ENCODE results near the gene ECHDC3. TPM values are rescaled to one million over a fixed set of nuclear protein-coding genes. Genes with fewer than 3 reads are reported as not detected.
"Not testable (repeated sequence)": the region's sequence is repeated elsewhere in the genome, so short reads cannot be mapped to it uniquely, and the experiment has no call there.

Gene ECHDC3
- total and polyA plus RNA-seq, 5 donors from 2014 or later = 0.10 to 1.1 (median 0.47) TPM

DNA sequence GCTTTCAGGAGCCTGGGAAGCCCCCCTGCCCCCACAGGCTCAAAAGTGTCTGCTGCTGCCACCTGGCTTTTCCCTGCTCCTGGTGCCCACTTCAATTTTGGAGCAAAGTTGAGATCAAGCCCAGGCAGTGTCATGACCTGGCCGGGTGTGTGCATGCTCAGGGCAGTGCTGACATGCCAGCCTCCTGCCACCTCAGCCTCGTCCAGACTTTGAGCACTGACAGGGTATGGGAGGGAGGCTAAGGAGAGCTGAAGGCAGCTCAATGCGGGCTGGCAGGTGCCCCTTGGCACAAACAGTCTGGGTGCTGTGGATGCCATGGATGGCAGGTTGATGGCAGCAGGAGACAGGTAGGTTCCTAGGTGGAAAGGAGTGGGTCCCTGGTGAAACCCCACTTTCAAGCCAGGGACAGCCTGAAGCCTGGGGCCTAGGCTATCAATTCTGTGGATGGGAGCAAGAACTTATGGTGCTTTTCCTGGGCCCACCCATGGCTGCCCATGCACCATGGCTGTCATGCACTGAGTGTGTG lies 12.3 kb upstream of the ECHDC3 start:
- H3K27ac Mint-ChIP-seq = no peak overlapping the region
- H3K27me3 ChIP-seq (ENCODE audit: control insufficient read depth, insufficient read depth, low read length) = no peaks in the 10 kb centered on the region
- no peaks in the 10 kb centered on the region for H3K4me1 ChIP-seq (ENCODE audit: control insufficient read depth, insufficient read depth, low read length, poor library complexity, severe bottlenecking)
- DNase-seq = no peak
- no peak overlapping the region for H3K4me3 ChIP-seq (ENCODE audit: low read depth, low read length)
- no peak overlapping the region for H3K27ac ChIP-seq (ENCODE audit: insufficient read depth, low read length, poor library complexity, severe bottlenecking)
- H3K4me3 Mint-ChIP-seq = no peak overlapping the region
- ATAC-seq (ENCODE audit: low read depth in 2 of 2) = no peak
- peaks cover 18% of the 10 kb centered on the region for H3K27me3 Mint-ChIP-seq
- peaks cover 2 to 6% (median 3%) of the 10 kb centered on the region in 4 donors for H3K4me1 Mint-ChIP-seq
- no peaks in the 10 kb centered on the region for H3K36me3 Mint-ChIP-seq
- peaks cover 0 to 5% (median 0%) of the 10 kb centered on the region in 7 donors for H3K9me3 Mint-ChIP-seq
- H3K36me3 ChIP-seq (ENCODE audit: control insufficient read depth, insufficient read depth, low read length) = no peaks in the 10 kb centered on the region
- no peaks in the 10 kb centered on the region for H3K9me3 ChIP-seq (ENCODE audit: control insufficient read depth in 2 of 2, low read length in 2 of 2)

- Mint-ChIP-seq H3K9me3 (peaks cover 0 to 5% (median 0%) of the 10 kb centered on the region in 7 donors), H3K4me3 (no peak overlapping the region), H3K27ac (no peak overlapping the region), H3K4me1 (no peaks in the 10 kb centered on the region), H3K36me3 (no peaks in the 10 kb centered on the region), H3K27me3 (peaks cover 9% of the 10 kb centered on the region)
- Histone ChIP-seq H3K4me3 (ENCODE audit: low read depth, low read length) (no peak overlapping the region), H3K27ac (ENCODE audit: insufficient read depth, low read length, poor library complexity, severe bottlenecking) (no peak overlapping the region), H3K9me3 (ENCODE audit: control insufficient read depth in 2 of 2, low read length in 2 of 2) (no peaks in the 10 kb centered on the region), H3K36me3 (ENCODE audit: control insufficient read depth, insufficient read depth, low read length) (no peaks in the 10 kb centered on the region), H3K27me3 (ENCODE audit: control insufficient read depth, insufficient read depth, low read length) (no peaks in the 10 kb centered on the region), H3K4me1 (ENCODE audit: control insufficient read depth, insufficient read depth, low read length, poor library complexity, severe bottlenecking) (no peaks in the 10 kb centered on the region)
- no peak for DNase-seq
- no peak for ATAC-seq (ENCODE audit: low read depth in 2 of 2)
These were observed 11.4 kb upstream of the ECHDC3 start for GRCh38 chr10:11730779-11731178.

DNA sequence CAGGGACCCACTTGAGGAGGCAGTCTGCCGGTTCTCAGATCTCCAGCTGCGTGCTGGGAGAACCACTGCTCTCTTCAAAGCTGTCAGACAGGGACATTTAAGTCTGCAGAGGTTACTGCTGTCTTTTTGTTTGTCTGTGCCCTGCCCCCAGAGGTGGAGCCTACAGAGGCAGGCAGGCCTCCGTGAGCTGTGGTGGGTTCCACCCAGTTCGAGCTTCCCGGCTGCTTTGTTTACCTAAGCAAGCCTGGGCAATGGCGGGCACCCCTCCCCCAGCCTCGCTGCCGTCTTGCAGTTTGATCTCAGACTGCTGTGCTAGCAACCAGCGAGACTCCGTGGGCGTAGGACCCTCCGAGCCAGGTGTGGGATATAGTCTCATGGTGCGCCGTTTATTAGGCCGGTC lies 5.4 kb upstream of the ECHDC3 start:
- not testable (repeated sequence) for ATAC-seq (ENCODE audit: low read depth in 2 of 2); H3K9me3 ChIP-seq (ENCODE audit: control insufficient read depth in 2 of 2, low read length in 2 of 2); H3K27ac ChIP-seq (ENCODE audit: insufficient read depth, low read length, poor library complexity, severe bottlenecking); H3K36me3 Mint-ChIP-seq; H3K4me1 ChIP-seq (ENCODE audit: control insufficient read depth, insufficient read depth, low read length, poor library complexity, severe bottlenecking); H3K4me3 Mint-ChIP-seq; H3K4me3 ChIP-seq (ENCODE audit: low read depth, low read length); H3K36me3 ChIP-seq (ENCODE audit: control insufficient read depth, insufficient read depth, low read length); H3K27ac Mint-ChIP-seq; H3K27me3 ChIP-seq (ENCODE audit: control insufficient read depth, insufficient read depth, low read length); DNase-seq
- peaks cover 26% of the 10 kb centered on the region for H3K27me3 Mint-ChIP-seq
- H3K4me1 Mint-ChIP-seq = peaks cover 0 to 17% (median 4%) of the 10 kb centered on the region in 4 donors
- H3K9me3 Mint-ChIP-seq = peaks cover 0 to 10% (median 0%) of the 10 kb centered on the region in 7 donors

DNA sequence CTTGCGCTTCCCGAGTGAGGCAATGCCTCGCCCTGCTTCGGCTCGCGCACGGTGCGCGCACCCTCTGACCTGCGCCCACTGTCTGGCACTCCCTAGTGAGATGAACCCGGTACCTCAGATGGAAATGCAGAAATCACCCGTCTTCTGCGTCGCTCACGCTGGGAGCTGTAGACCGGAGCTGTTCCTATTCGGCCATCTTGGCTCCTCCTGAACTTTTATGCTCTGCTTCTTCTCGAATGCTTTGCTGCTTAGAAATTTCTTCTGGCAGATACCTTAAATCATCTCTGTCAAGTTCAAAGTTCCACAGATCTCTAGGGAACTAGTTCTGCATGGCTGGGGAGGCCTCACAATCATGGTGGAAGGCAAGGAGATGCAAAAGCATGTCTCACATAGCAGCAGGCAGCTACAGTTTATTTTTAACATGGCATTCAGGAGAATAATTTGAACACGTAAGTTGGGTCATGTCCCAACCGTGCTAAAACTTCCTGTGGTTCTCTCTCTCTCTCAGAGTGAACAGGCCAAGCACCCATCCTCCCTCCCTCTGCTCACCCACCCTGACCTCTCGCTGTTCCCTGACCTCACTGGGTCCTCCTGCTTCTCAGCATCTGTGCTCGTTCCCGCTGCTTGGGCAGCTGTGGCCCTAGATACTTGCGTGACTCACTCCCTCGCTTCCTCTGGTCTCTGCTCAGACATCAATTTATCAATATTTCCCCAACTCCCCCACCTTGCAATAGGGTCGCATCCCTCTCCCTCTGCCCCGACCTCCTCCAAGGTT lies 4.7 kb upstream of the ECHDC3 start:
- H3K27me3 Mint-ChIP-seq = peaks cover 28% of the 10 kb centered on the region
- H3K27me3 ChIP-seq (ENCODE audit: control insufficient read depth, insufficient read depth, low read length); H3K4me3 ChIP-seq (ENCODE audit: low read depth, low read length); ATAC-seq (ENCODE audit: low read depth in 2 of 2); H3K36me3 Mint-ChIP-seq; H3K27ac Mint-ChIP-seq; H3K9me3 ChIP-seq (ENCODE audit: control insufficient read depth in 2 of 2, low read length in 2 of 2); H3K36me3 ChIP-seq (ENCODE audit: control insufficient read depth, insufficient read depth, low read length); H3K27ac ChIP-seq (ENCODE audit: insufficient read depth, low read length, poor library complexity, severe bottlenecking); H3K4me1 ChIP-seq (ENCODE audit: control insufficient read depth, insufficient read depth, low read length, poor library complexity, severe bottlenecking); DNase-seq: not testable (repeated sequence)
- H3K4me1 Mint-ChIP-seq = peaks cover 0 to 19% (median 5%) of the 10 kb centered on the region in 4 donors
- peaks cover 0 to 10% (median 0%) of the 10 kb centered on the region in 7 donors for H3K9me3 Mint-ChIP-seq
- peak overlapping the region in 2 of 4 donors; percentile 74 to 85 for H3K4me3 Mint-ChIP-seq

DNA sequence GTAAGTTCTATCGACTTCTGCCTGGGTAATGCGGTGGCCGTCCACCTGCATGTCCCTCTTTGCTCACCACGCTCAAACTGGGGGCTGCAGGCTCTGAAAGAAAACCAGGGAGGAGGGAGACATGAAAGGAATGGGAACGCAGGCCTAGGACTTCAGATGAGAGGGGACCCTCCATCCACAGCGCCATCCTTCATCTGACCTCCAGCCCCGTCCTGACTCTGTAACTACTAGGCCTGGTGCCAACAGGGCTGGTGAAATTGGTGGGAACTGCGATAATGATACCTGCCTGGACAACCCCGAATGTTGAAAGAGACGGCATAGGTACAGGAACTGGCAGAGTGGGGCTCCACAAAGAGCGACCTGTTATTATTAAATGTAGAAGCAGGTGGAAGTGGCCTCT lies 1.3 kb upstream of the ECHDC3 start:
- Mint-ChIP-seq H3K4me3 (peak overlapping the region in 2 of 4 donors; percentile 31 to 78), H3K36me3 (peaks cover 3% of the 10 kb centered on the region)

DNA sequence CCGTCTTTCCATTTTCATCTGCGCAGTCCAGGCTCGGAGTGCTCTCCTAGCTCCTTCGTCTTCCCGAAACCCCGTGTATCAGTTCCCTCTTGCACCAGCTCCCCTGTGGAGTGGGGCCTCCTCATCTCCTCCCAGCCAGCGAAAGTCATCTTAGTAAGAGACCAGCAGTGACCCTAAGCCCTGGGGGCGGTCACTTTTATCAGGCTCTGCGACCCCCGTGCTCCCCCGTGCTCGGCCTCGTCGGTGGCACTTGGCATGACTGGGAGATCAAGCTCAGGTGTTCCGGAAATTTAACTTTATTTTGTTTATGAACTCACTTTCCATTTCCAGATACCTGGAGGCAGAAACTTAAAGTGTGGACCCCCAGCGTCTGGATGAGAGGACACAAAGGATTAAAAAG lies 574 bp upstream of the ECHDC3 start:
- Mint-ChIP-seq H3K36me3 (peaks cover 3% of the 10 kb centered on the region), H3K9me3 (peaks cover 0 to 11% (median 0%) of the 10 kb centered on the region in 7 donors), H3K27ac (no peak overlapping the region), H3K27me3 (peaks cover 46% of the 10 kb centered on the region), H3K4me1 (peaks cover 0 to 25% (median 5%) of the 10 kb centered on the region in 4 donors), H3K4me3 (peak overlapping the region in 2 of 4 donors; percentile 21 to 78)
- DNase-seq = no peak
- no peaks in the 10 kb centered on the region for H3K27me3 ChIP-seq (ENCODE audit: control insufficient read depth, insufficient read depth, low read length)
- H3K36me3 ChIP-seq (ENCODE audit: control insufficient read depth, insufficient read depth, low read length) = no peaks in the 10 kb centered on the region
- peaks cover 8% of the 10 kb centered on the region for H3K4me1 ChIP-seq (ENCODE audit: control insufficient read depth, insufficient read depth, low read length, poor library complexity, severe bottlenecking)
- H3K4me3 ChIP-seq (ENCODE audit: low read depth, low read length) = no peak overlapping the region
- H3K9me3 ChIP-seq (ENCODE audit: control insufficient read depth in 2 of 2, low read length in 2 of 2) = no peaks in the 10 kb centered on the region
- no peak for ATAC-seq (ENCODE audit: low read depth in 2 of 2)
- H3K27ac ChIP-seq (ENCODE audit: insufficient read depth, low read length, poor library complexity, severe bottlenecking) = no peak overlapping the region

More for the DNA sequence above, 1.3 kb upstream of the ECHDC3 start:
- no peak overlapping the region for H3K27ac ChIP-seq (ENCODE audit: insufficient read depth, low read length, poor library complexity, severe bottlenecking)
- no peak overlapping the region for H3K4me3 ChIP-seq (ENCODE audit: low read depth, low read length)
- no peaks in the 10 kb centered on the region for H3K36me3 ChIP-seq (ENCODE audit: control insufficient read depth, insufficient read depth, low read length)
- H3K4me1 ChIP-seq (ENCODE audit: control insufficient read depth, insufficient read depth, low read length, poor library complexity, severe bottlenecking) = peaks cover 8% of the 10 kb centered on the region
- ATAC-seq (ENCODE audit: low read depth in 2 of 2) (no peak), DNase-seq (no peak)
- Mint-ChIP-seq H3K27me3 (peaks cover 46% of the 10 kb centered on the region), H3K9me3 (peaks cover 0 to 11% (median 0%) of the 10 kb centered on the region in 7 donors), H3K27ac (no peak overlapping the region), H3K4me1 (peaks cover 0 to 25% (median 5%) of the 10 kb centered on the region in 4 donors)
- H3K27me3 ChIP-seq (ENCODE audit: control insufficient read depth, insufficient read depth, low read length) = no peaks in the 10 kb centered on the region
- H3K9me3 ChIP-seq (ENCODE audit: control insufficient read depth in 2 of 2, low read length in 2 of 2) = no peaks in the 10 kb centered on the region

GRCh38 chr10:11742779-11743298 lies 657 bp downstream of the ECHDC3 start:
- DNase-seq (no peak), ATAC-seq (ENCODE audit: low read depth in 2 of 2) (no peak)
- Mint-ChIP-seq H3K4me1 (peaks cover 0 to 20% (median 5%) of the 10 kb centered on the region in 4 donors), H3K9me3 (peaks cover 0 to 11% (median 0%) of the 10 kb centered on the region in 7 donors), H3K27ac (no peak overlapping the region), H3K36me3 (peaks cover 3% of the 10 kb centered on the region), H3K4me3 (peak overlapping the region; percentile 31 to 78 (median 56)), H3K27me3 (peaks cover 41% of the 10 kb centered on the region)
- no peak overlapping the region for H3K27ac ChIP-seq (ENCODE audit: insufficient read depth, low read length, poor library complexity, severe bottlenecking)
- H3K4me3 ChIP-seq (ENCODE audit: low read depth, low read length) = no peak overlapping the region
- no peaks in the 10 kb centered on the region for H3K27me3 ChIP-seq (ENCODE audit: control insufficient read depth, insufficient read depth, low read length)
- H3K9me3 ChIP-seq (ENCODE audit: control insufficient read depth in 2 of 2, low read length in 2 of 2) = no peaks in the 10 kb centered on the region
- peaks cover 8% of the 10 kb centered on the region for H3K4me1 ChIP-seq (ENCODE audit: control insufficient read depth, insufficient read depth, low read length, poor library complexity, severe bottlenecking)
- H3K36me3 ChIP-seq (ENCODE audit: control insufficient read depth, insufficient read depth, low read length) = no peaks in the 10 kb centered on the region
